ENCODE data around the gene KIF5A.
"Not testable (repeated sequence)": the region's sequence is repeated elsewhere in the genome, so short reads cannot be mapped to it uniquely, and the experiment has no call there.

The KIF5A gene

DNA sequence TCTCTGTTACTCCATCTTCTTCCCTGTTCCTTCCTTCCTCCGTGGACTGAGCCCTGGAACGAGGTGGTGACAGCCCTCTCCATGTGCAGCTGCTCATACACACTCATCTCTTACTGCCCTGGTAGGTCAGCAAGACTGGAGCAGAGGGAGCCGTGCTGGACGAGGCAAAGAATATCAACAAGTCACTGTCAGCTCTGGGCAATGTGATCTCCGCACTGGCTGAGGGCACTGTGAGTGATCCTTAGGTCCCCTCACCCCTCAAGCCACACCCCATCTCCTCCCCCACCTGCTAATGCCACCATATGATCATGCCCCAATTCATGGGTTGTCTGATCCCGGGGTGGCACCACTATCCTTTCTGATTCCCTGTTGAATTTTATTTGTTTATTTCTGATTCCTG is 19.0 kb downstream of the KIF5A start:
- no peak for DNase-seq (ENCODE audit: low spot score in 2 of 2)
- in situ Hi-C loops (cut with MboI; ENCODE audit: low sequenced_read_pairs) = no loop called here
- Histone ChIP-seq H3K4me1 (no peaks in the 10 kb centered on the region), H3K36me3 (replicated peaks) (no peaks in the 10 kb centered on the region), H3K27me3 (ENCODE audit: low read depth) (peaks cover 3% of the 10 kb centered on the region; the same call in 1 of the 2 replicates), H3K9me3 (no peaks in the 10 kb centered on the region), H3K4me3 (no peak overlapping the region)

- in situ Hi-C loops (cut with MboI; ENCODE audit: low sequenced_read_pairs) = no loop called here
Measured at GRCh38 chr12:57569858-57570257, 20.0 kb downstream of the KIF5A start.

DNA sequence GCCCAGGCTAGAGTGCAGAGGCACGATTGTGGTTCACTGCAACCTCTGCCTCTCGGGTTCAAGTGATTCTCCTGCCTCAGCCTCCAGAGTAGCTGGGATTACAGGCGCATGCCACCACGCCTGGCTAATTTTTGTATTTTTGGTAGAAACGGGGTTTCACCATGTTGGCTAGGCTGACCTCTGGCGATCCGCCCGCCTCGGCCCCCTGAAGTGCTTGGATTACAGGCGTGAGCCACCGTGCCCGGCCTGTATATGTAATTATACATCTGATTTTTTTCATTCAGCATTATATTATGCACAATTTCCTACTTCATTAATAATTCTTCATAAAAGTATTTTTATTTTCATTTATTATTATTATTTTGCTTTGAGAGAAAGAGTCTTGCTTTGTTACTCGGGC is 20.6 kb downstream of the KIF5A start:
- H3K27me3 ChIP-seq (ENCODE audit: low read depth); in situ Hi-C loops (cut with MboI; ENCODE audit: low sequenced_read_pairs); H3K36me3 ChIP-seq (replicated peaks); H3K4me3 ChIP-seq; H3K9me3 ChIP-seq; DNase-seq (ENCODE audit: low spot score in 2 of 2); H3K4me1 ChIP-seq: not testable (repeated sequence)

More at GRCh38 chr12:57569858-57570257, 20.0 kb downstream of the KIF5A start:
- Histone ChIP-seq H3K9me3 (no peaks in the 10 kb centered on the region), H3K36me3 (replicated peaks) (no peaks in the 10 kb centered on the region), H3K4me3 (no peak overlapping the region), H3K27me3 (ENCODE audit: low read depth) (no peaks in the 10 kb centered on the region), H3K4me1 (no peaks in the 10 kb centered on the region)
- DNase-seq (ENCODE audit: low spot score in 2 of 2) = no peak

GRCh38 chr12:57571926-57572762 is 22.3 kb downstream of the KIF5A start:
- no peak for DNase-seq (ENCODE audit: low spot score in 2 of 2)
- no peaks in the 10 kb centered on the region for H3K27me3 ChIP-seq (ENCODE audit: low read depth)
- H3K9me3 ChIP-seq = no peaks in the 10 kb centered on the region
- in situ Hi-C loops (cut with MboI; ENCODE audit: low sequenced_read_pairs) = no loop called here
- no peak overlapping the region for H3K4me3 ChIP-seq
- H3K4me1 ChIP-seq = no peaks in the 10 kb centered on the region
- H3K36me3 ChIP-seq (replicated peaks) = no peaks in the 10 kb centered on the region

DNA sequence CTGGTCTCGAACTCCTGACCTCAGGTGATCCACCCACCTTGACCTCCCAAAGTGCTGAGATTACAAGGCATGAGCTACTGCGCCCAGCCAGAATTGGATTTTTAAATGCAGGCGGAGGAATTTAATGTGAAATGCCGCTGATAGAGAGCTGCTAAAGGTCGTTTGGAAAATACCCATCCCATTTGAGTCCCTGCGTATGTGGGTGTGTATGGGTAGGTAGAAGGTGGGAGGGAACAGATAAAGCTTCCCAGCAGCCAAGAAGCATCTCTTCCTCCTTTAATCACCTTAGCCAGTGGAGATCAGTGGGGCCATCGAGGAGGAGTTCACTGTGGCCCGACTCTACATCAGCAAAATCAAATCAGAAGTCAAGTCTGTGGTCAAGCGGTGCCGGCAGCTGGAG is 25.0 kb downstream of the KIF5A start:
- in situ Hi-C loops (cut with MboI; ENCODE audit: low sequenced_read_pairs) = no loop called here
- Histone ChIP-seq H3K4me3 (no peak overlapping the region), H3K36me3 (replicated peaks) (no peaks in the 10 kb centered on the region), H3K27me3 (ENCODE audit: low read depth) (no peaks in the 10 kb centered on the region), H3K9me3 (no peaks in the 10 kb centered on the region), H3K4me1 (no peaks in the 10 kb centered on the region)
- no peak for DNase-seq (ENCODE audit: low spot score in 2 of 2)

- H3K27me3 ChIP-seq (ENCODE audit: low read depth) = no peaks in the 10 kb centered on the region
- H3K4me3 ChIP-seq = no peak overlapping the region
- in situ Hi-C loops (cut with MboI; ENCODE audit: low sequenced_read_pairs) = no loop called here
- no peaks in the 10 kb centered on the region for H3K4me1 ChIP-seq
- no peaks in the 10 kb centered on the region for H3K9me3 ChIP-seq
- no peaks in the 10 kb centered on the region for H3K36me3 ChIP-seq (replicated peaks)
- DNase-seq (ENCODE audit: low spot score in 2 of 2) = no peak
Measured at GRCh38 chr12:57575771-57576612, 26.1 kb downstream of the KIF5A start.

DNA sequence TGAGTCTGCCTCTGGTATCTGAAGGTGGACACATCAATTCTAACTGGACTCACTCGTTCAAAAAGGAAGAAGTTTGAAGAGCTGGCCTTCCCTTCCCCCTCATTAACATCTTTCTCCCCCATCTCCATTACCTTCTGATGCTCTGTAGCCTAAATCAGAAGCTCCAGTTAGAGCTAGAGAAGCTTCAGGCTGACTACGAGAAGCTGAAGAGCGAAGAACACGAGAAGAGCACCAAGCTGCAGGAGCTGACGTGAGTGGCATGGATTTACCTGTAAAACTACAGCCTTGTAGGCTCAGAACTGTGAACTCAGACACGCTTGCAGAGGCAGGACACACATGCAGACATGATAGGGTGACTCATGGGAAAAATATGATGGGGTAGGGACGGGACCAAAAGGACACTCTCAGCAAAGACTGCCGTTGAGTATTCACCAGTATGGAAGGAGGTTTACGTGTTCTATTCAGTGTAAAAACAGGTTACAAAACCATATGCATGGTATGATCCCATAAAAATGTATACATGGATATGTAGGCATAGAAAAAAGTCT is 26.8 kb downstream of the KIF5A start:
- in situ Hi-C loops (cut with MboI; ENCODE audit: low sequenced_read_pairs) = no loop called here
- DNase-seq (ENCODE audit: low spot score in 2 of 2) = no peak
- H3K4me3 ChIP-seq = no peak overlapping the region
- H3K27me3 ChIP-seq (ENCODE audit: low read depth) = no peaks in the 10 kb centered on the region
- no peaks in the 10 kb centered on the region for H3K36me3 ChIP-seq (replicated peaks)
- no peaks in the 10 kb centered on the region for H3K4me1 ChIP-seq
- no peaks in the 10 kb centered on the region for H3K9me3 ChIP-seq

- Histone ChIP-seq H3K4me3 (no peak overlapping the region), H3K36me3 (replicated peaks) (no peaks in the 10 kb centered on the region), H3K9me3 (no peaks in the 10 kb centered on the region), H3K27me3 (ENCODE audit: low read depth) (no peaks in the 10 kb centered on the region), H3K4me1 (no peaks in the 10 kb centered on the region)
- in situ Hi-C loops (cut with MboI; ENCODE audit: low sequenced_read_pairs) = no loop called here
- no peak for DNase-seq (ENCODE audit: low spot score in 2 of 2)
Measured at GRCh38 chr12:57577981-57578758, 28.3 kb downstream of the KIF5A start.

DNA sequence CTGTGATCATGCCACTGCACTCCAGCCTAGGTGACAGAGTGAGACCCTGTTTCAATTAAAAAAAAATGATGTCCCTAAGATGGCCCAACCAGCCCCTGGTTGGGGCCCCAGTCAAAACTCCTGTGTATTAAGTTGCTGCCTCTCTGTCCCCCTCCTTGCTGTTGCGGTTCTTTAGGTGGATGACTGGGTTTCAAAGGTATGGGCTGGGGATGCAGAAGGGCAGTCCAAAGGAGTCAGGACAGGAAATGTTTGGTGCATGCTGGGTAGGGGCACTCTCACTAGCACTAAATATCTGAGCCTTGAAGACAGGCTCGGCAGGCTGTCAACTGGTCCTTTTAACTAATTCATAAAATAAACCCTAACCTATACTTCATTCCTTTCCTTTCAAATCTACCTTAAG is 29.2 kb downstream of the KIF5A start:
- no peak for DNase-seq (ENCODE audit: low spot score in 2 of 2)
- H3K9me3 ChIP-seq = no peaks in the 10 kb centered on the region
- no peaks in the 10 kb centered on the region for H3K4me1 ChIP-seq
- H3K27me3 ChIP-seq (ENCODE audit: low read depth) = 0 out of 2 replicates have a peak, but pooled peaks cover under 1% of the 10 kb centered on the region
- in situ Hi-C loops (cut with MboI; ENCODE audit: low sequenced_read_pairs) = no loop called here
- H3K4me3 ChIP-seq = no peak overlapping the region
- no peaks in the 10 kb centered on the region for H3K36me3 ChIP-seq (replicated peaks)

- Histone ChIP-seq H3K4me1 (no peaks in the 10 kb centered on the region), H3K4me3 (no peak overlapping the region), H3K9me3 (no peaks in the 10 kb centered on the region), H3K27me3 (ENCODE audit: low read depth) (peaks cover 8% of the 10 kb centered on the region; the same call in 1 of the 2 replicates), H3K36me3 (replicated peaks) (no peaks in the 10 kb centered on the region)
- no peak for DNase-seq (ENCODE audit: low spot score in 2 of 2)
- in situ Hi-C loops (cut with MboI; ENCODE audit: low sequenced_read_pairs) = no loop called here
Measured at GRCh38 chr12:57579677-57580465, 30.0 kb downstream of the KIF5A start.

DNA sequence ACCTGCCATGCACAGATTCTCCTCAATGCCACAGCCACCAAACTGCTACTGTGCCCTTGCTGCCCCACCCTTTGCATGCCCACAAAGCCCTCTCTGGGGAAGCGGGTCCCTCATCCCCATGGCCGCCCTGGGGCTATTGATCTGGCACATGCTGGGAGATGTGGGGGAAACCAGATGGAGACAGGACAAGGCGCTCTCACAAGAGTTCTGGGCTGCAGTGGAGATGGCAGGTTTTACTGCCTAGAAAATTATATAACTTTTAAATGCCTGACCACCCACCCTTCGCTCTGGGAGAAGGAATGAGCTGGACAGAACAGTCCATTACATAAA is 30.6 kb downstream of the KIF5A start:
- Histone ChIP-seq H3K4me1 (no peaks in the 10 kb centered on the region), H3K9me3 (no peaks in the 10 kb centered on the region), H3K4me3 (no peak overlapping the region), H3K27me3 (ENCODE audit: low read depth) (peaks cover 11% of the 10 kb centered on the region), H3K36me3 (replicated peaks) (no peaks in the 10 kb centered on the region)
- no peak for DNase-seq (ENCODE audit: low spot score in 2 of 2)
- in situ Hi-C loops (cut with MboI; ENCODE audit: low sequenced_read_pairs) = no loop called here

- Histone ChIP-seq H3K36me3 (replicated peaks) (no peaks in the 10 kb centered on the region), H3K27me3 (ENCODE audit: low read depth) (peaks cover 15% of the 10 kb centered on the region), H3K9me3 (no peaks in the 10 kb centered on the region), H3K4me1 (no peaks in the 10 kb centered on the region), H3K4me3 (no peak overlapping the region)
- DNase-seq (ENCODE audit: low spot score in 2 of 2) = no peak
- in situ Hi-C loops (cut with MboI; ENCODE audit: low sequenced_read_pairs) = no loop called here
Measured at GRCh38 chr12:57581802-57582201, 32.0 kb downstream of the KIF5A start.

- H3K27me3 ChIP-seq (ENCODE audit: low read depth) = peaks cover 18% of the 10 kb centered on the region
- no peaks in the 10 kb centered on the region for H3K4me1 ChIP-seq
- no peaks in the 10 kb centered on the region for H3K9me3 ChIP-seq
- H3K4me3 ChIP-seq = no peak overlapping the region
- DNase-seq (ENCODE audit: low spot score in 2 of 2) = no peak
- H3K36me3 ChIP-seq (replicated peaks) = no peaks in the 10 kb centered on the region
- in situ Hi-C loops (cut with MboI; ENCODE audit: low sequenced_read_pairs) = no loop called here
Measured at GRCh38 chr12:57582440-57582839, 32.6 kb downstream of the KIF5A start.
